NAMALWA (cell line): ENCODE results near the gene ACVR2B.

Experiments
- DNase-seq: peaks from one replicate; pipeline ENCODE4 v3.0.0-alpha.2; 2015; ENCODE audit warnings: low spot score

Gene ACVR2B

GRCh38 chr3:38458796-38459498, 5.3 kb downstream of the ACVR2B start:
- DNase-seq, result no peak

DNA sequence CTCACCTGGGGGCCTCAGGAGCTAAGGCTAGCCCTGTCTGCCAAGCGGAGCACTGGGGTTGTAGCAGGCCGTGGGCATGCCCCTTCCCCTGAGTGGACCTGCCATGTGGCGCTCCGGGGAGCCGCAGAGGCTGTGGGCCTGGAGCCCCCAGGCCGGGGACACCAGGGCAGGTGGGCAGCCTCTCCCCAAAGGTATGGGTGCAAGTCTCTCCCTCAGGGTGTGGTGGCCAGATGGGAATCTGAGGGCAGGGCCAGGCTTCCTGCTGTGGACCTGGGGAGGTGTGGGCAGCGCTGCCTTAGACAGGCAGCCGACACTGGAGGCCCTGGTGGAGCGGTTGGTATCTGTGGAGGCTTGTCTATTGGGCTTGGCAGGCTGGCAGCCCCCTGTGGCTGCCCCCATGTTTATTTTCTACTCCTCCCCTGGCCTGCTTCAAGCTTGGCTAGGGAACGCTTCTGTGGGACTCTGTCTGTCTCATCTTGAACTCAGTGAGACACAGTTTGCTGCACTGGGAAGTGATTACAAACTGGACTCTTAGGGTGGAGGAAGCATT, 5.9 kb downstream of the ACVR2B start:
- DNase-seq, result no peak

DNA sequence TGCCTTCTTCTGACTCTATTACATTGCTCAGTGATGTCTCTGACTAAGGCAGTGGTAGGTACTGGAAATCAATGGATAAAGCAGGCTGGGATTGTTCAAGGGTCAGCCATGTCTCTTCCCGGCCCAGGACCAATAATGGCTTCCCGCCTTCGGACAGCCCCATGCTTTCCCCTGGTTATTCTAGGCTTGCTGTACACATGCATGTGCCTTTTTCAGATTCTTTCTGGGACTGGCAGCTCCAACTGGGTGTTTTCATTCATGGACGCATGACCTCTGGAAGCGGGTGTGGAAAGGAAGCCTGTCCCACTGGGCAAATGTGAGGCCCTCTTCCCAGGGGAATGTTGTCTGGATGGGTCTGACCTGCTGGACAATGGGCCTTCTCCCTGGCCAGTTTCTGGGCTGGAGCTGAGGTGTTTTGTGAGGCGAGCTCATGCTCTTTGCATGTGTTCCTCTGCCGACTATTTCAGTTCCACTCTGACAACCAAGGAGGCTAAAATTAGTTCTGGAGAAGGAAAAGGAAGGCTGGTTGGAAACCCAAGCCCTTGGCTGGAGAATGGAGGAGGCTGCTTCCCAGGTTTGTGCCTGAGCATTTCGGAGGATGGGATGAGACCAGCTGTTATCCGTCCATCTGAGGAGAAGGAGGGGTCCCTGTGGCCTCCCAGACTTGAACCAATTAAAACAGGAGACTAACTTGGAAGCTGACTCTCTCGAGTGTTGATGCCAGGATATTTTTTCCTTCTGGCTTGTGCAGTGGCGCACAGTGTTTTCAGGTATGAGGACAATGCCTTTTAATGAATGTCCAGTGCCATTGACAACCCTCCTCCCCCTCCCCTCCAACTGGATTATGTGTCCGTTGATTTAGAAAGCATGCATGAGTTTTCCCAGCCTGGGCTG, 6.9 kb downstream of the ACVR2B start:
- DNase-seq, result no peak

DNA sequence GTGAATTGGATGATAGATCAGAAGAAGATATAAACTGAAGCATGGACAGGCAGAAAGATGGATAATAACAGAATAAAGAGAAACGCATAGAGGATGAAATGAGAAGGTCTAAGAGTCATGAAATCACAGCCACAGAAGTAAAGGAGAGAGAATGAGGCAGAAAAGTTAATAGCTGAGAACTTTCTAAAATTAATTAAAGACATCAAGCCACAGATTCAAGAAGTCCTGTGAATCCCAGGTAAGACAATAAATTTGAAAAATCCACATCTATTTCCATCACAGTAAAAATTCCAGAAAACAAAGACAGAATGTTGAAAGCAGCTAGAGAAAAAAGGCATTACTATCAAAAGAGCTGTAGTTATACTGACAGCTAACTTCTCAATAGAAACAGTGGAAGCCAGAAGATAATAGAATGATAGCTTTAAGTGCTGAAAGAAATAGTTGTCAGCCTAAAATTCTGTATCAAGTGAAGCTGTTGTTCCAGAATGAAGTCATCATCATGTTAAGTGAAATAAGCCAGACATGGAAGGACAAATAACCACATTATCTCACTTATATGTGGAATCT, 12.0 kb downstream of the ACVR2B start:
- no peak for DNase-seq

DNA sequence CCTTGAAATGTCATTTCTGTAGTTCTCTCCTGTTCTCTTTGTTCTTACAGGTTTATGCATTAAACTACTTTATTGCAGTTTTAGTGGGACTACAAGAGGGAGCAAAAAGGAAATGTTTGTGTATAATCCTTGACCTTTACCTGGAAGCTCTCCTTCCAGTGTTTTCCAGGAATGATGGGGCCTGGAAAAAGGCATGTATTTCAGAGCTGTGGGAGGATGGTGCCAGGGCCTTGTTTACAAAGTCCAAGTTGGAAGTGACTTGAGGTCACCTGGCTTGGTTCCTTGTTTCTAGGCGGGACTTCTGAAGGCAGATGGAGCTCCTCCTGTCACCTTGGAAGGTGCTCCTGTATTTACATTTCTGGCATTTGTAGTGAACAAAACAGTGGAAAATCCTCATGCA, 15.1 kb downstream of the ACVR2B start:
- DNase-seq, result no peak

DNA sequence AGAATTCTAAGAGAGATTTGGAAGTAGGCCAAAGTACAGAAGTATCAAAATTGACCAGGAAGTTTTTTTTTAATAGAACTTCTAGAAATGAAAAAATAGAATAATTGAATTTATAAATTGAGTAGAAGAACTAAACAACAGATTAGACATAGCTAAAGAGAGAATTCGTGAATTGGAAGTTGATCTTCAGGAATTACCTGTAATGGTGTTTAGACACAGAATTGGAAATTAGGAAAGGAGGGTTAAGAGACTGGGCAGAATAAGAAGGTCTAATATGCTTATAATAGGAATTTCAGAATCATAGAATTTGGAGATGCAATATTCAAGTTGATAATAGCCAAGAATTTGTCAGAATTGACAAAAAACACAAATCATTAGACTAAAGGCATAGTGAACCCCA, 16.2 kb downstream of the ACVR2B start:
- DNase-seq, result no peak

GRCh38 chr3:38471260-38471857, 17.7 kb downstream of the ACVR2B start:
- no peak for DNase-seq

GRCh38 chr3:38472342-38472741, 18.7 kb downstream of the ACVR2B start:
- no peak for DNase-seq

DNA sequence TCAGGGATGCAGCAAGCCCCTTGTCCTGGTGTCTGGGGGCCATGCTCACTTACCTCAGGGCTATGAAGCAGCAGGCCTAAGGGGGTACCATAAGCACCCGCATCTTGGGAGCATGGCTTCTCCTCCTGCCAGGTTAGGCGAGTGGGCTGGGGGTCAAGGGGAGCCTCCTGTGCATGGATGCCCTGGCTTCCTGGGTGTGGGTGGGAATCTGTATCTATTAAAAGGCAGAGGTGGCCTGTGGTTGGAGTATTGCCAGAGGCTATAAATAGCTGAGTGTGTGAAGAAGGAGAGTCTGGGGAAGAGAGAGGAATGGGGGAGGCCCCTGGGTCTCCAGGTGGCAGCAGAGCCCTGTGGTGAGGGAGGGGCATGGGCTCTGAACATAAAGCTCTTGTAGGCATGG, 19.5 kb downstream of the ACVR2B start:
- DNase-seq, result no peak

GRCh38 chr3:38474928-38475605, 21.4 kb downstream of the ACVR2B start:
- DNase-seq, result no peak

GRCh38 chr3:38475716-38476115, 22.0 kb downstream of the ACVR2B start:
- DNase-seq, result no peak

DNA sequence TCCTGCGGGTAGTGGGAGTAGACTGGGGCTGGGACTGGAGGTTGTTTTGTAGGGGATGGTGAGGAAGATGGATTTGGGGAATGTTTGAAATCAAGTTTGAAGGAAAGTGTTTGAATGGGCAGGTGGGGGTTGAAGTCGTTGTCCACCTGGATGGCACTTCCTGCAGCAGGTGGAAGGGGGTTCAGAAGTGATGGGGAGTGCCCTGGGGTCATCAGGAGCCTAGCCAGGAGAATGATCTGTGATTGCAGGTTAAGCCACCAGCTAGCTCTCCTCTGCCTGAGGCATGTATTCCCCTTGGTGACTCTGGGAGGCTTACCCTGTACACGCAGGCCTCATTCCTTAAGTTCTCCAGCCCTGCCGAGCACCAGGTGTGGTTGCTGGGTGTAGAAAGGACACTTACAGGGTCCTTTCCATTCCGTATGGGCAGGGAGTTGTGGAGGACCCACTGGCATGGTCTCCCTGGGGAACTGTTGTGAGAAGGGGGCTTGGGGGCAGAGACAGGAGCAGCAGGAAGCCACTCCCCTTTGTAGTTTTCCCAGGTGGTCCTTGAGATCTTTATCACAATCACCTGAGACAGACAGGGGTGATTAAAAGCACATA, 22.6 kb downstream of the ACVR2B start:
- DNase-seq, result no peak

GRCh38 chr3:38477057-38477820, 23.5 kb downstream of the ACVR2B start:
- DNase-seq, result no peak

GRCh38 chr3:38477839-38478450, 24.3 kb downstream of the ACVR2B start:
- DNase-seq, result no peak

DNA sequence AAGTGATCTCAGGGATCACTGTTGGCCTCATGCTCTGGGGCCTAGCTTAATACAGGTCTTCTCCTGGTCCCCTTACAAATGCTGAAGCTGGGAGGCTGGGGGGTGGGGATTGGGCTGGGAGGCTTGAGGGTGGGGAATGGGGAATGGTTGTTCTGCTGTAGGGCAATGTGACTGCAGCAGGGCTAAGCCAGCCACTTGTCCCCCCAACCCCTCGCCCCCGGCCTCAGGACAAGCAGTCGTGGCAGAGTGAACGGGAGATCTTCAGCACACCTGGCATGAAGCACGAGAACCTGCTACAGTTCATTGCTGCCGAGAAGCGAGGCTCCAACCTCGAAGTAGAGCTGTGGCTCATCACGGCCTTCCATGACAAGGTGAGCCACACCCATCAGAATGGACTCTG, 25.2 kb downstream of the ACVR2B start:
- DNase-seq, result no peak

DNA sequence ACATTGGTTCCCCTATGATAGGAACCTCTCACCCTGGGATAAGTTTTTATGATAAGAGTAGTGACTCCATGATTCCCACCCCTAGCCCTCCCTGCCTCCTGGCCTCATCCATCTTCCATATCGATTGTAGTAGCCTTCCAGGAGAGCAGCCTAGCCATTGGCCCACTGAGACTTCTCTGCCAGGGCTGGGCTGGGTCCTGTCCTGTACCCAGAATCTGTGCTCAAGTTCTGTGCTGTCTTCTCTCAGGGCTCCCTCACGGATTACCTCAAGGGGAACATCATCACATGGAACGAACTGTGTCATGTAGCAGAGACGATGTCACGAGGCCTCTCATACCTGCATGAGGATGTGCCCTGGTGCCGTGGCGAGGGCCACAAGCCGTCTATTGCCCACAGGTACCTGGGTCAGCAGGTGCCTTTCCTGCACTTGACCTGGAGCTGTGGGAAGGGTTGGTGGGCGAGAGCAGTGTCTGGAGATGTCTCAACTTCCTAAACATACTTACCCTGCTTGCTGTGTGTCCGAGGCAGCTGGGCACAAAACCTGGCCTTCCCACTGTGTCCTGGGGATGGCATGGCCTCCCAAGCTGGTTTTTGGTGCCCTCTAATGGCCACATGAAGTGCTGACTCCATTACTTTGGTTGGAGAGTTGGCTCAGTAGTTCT, 25.9 kb downstream of the ACVR2B start:
- DNase-seq, result peak; percentile 51

DNA sequence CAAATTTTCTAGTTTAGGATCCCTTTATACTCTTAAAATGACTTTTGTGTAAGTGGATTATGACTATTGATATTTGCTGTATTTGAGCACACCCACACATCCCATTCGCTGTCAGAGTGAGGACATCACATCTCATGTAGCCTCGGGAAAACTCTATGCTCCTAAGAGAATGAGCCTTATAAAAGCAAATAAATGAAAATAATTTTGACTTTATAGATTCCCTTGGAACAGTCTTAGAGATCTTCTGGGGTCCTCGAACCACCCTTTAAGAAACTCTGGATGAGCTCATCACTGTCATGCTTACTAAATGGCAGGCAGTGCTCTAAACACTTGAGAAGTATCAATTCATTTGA, 26.4 kb downstream of the ACVR2B start:
- DNase-seq, result no peak

GRCh38 chr3:38480930-38481329, 27.2 kb downstream of the ACVR2B start:
- no peak for DNase-seq

DNA sequence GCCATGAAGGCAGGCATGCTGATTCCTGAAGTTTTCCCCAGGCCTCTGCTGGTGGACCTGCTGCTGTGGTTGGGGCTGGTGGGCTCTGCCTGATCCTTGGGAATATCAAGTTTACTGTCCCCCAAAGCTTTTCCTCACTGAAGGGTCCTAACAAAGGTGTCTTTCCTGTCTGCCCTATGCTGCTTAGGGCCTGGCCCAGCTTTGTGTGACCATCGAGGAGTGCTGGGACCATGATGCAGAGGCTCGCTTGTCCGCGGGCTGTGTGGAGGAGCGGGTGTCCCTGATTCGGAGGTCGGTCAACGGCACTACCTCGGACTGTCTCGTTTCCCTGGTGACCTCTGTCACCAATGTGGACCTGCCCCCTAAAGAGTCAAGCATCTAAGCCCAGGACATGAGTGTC, 29.3 kb downstream of the ACVR2B start:
- no peak for DNase-seq

DNA sequence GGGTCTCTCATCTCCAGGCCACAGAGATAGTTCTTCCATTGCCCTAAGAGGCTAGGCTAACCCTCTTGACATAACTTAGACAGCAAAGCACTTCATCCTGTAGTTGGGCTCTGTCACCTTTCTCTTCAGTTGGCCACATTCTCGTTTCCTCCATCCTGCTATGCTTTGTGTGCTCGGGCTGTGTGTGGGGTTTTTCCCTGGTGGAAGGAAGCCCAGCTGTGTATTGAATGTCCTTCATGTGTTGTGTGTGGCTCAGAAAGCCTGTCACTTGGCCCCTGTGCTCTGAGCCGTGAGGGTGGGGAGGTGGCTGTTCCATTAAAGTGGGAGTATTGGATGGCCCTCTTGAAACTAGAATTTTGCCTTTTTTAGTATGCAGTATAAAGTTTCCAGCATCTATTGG, 33.6 kb downstream of the ACVR2B start:
- DNase-seq, result no peak
